ENCODE measurements around the gene RNPEP.
A peak's percentile ranks its signal among the peaks of the same experiment; 100 is the strongest.

Gene RNPEP

DNA sequence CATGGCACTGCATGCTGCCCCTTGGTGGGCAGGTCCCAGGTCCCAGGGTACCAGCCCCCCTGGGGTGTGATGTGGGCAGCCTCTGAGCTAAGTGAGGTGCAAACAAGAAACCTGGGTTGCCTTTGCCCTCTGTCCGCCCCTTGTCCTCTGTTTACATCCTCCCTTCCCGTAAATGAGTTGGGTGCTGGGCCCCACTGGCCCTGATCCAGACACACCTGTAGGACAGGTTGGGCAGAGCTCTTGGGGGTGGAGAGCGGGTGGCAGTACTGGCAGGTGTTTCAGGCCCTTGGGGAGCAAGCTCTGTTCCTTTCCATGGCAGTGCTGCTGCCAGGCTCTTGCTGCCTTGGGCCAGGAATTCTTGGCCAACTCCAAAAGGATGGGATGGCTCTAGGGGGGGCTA lies 63.8 kb downstream of the RNPEP start:
- no peak overlapping the region for H3K4me3 ChIP-seq (ENCODE audit: insufficient read depth in 1 of 2, low read depth in 1 of 2, low read length in 2 of 2)
- H3K9me3 ChIP-seq (ENCODE audit: control insufficient read depth, low read length): no peaks in the 10 kb centered on the region
- no peak overlapping the region for H3K23ac ChIP-seq (ENCODE audit: low read length in 2 of 2)
- no peak overlapping the region for H4K8ac ChIP-seq (ENCODE audit: low read length)
- peaks cover 0 to 12% of the 10 kb centered on the region in 2 experiments for H3K27me3 ChIP-seq (ENCODE audit: control insufficient read depth in 1 of 2, insufficient read depth in 1 of 2, low read length in 2 of 2)
- 90% methylated on average over 3 of the region's 3 CpGs for WGBS
- no peak overlapping the region for H3K18ac ChIP-seq (ENCODE audit: low read depth in 1 of 2, low read length in 2 of 2)
- no peak overlapping the region for H3K27ac ChIP-seq (ENCODE audit: low read length, poor library complexity, severe bottlenecking)
- no peak overlapping the region for H2BK5ac ChIP-seq (ENCODE audit: low read depth, low read length, poor library complexity, severe bottlenecking)
- H2BK120ac ChIP-seq (ENCODE audit: low read depth, low read length): no peak overlapping the region
- H3K4ac ChIP-seq (ENCODE audit: low read depth in 1 of 2, low read length in 2 of 2): no peak overlapping the region
- no peak overlapping the region for H3K9ac ChIP-seq (ENCODE audit: low read length)
- no peaks in the 10 kb centered on the region for H3K79me1 ChIP-seq (replicated peaks; ENCODE audit: low read length, poor library complexity, severe bottlenecking)
- H4K91ac ChIP-seq (ENCODE audit: low read length): no peak overlapping the region
- H2AK5ac ChIP-seq (ENCODE audit: low read length, severe bottlenecking): peak overlapping the region; percentile 34
- H3K4me2 ChIP-seq (ENCODE audit: low read length, poor library complexity, severe bottlenecking): no peak overlapping the region
- H3K4me1 ChIP-seq (ENCODE audit: control insufficient read depth, insufficient read depth, low read depth, low read length): peaks cover 7% of the 10 kb centered on the region
- no peak overlapping the region for H2BK15ac ChIP-seq (ENCODE audit: low read depth, poor library complexity, severe bottlenecking)
- no peak overlapping the region for H2BK12ac ChIP-seq (ENCODE audit: low read length in 2 of 2)
- no peaks in the 10 kb centered on the region for H3K36me3 ChIP-seq (ENCODE audit: control insufficient read depth in 1 of 2, insufficient read depth in 2 of 2, low read depth in 1 of 2, low read length in 2 of 2)
- no peak for DNase-seq
- H3K14ac ChIP-seq (ENCODE audit: low read length in 2 of 2): no peak overlapping the region
- no peak overlapping the region for H2AFZ ChIP-seq (ENCODE audit: low read depth, low read length)

DNA sequence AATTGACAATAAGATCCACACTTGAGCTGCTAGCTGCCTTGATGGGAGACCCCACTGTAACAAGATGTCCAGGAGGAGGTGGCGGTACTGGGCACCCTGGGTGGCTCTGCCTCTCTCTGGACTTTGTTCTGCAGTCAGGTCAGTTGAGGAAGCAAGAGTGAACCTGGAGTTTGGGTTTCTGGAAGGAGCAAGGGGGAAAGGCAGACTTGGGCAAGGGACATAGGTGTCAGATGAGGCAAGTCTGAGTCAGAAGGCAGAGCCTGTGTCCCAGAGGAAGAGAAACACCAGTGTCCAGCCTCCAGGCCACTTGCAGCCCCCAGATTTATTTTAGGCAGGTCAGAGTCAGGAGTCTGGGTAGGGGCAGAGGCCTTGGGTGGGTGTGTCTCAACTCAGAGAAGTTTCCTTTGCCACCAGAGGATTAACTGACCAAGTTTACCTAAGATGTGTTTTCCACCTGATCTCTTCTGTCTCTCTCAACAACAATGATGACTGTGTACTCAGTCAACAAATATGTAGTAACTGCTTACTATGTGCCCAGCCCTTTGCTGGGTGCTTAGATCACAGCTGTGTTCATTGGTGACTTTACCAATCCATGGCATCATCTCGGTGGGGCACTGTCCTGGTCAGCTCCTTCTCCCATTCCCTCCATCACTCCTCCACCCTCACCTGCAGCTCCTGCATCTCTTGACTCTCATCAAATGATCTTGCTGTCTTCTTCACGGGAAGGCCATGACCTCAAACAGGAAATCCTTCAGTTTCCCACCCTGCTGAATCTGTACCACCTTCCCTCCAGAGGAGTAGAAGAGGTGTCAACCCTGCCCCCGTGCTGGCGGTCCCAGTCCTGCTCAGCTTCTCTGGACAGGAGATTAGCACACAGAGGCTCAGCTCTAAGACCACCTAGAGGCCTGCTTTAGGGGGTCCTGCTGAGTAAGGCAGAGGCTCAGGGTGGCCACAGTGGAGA lies 64.6 kb downstream of the RNPEP start:
- H3K27ac ChIP-seq (ENCODE audit: low read length, poor library complexity, severe bottlenecking): no peak overlapping the region
- no peak overlapping the region for H3K4me2 ChIP-seq (ENCODE audit: low read length, poor library complexity, severe bottlenecking)
- H2BK5ac ChIP-seq (ENCODE audit: low read depth, low read length, poor library complexity, severe bottlenecking): no peak overlapping the region
- peaks cover 7% of the 10 kb centered on the region for H3K4me1 ChIP-seq (ENCODE audit: control insufficient read depth, insufficient read depth, low read depth, low read length)
- no peaks in the 10 kb centered on the region for H3K36me3 ChIP-seq (ENCODE audit: control insufficient read depth in 1 of 2, insufficient read depth in 2 of 2, low read depth in 1 of 2, low read length in 2 of 2)
- no peak overlapping the region for H2AFZ ChIP-seq (ENCODE audit: low read depth, low read length)
- no peaks in the 10 kb centered on the region for H3K79me1 ChIP-seq (replicated peaks; ENCODE audit: low read length, poor library complexity, severe bottlenecking)
- H3K9ac ChIP-seq (ENCODE audit: low read length): no peak overlapping the region
- peak overlapping the region; percentile 21 for H2BK15ac ChIP-seq (ENCODE audit: low read depth, poor library complexity, severe bottlenecking)
- H3K14ac ChIP-seq (ENCODE audit: low read length in 2 of 2): no peak overlapping the region
- no peak overlapping the region for H3K4ac ChIP-seq (ENCODE audit: low read depth in 1 of 2, low read length in 2 of 2)
- no peak overlapping the region for H3K4me3 ChIP-seq (ENCODE audit: insufficient read depth in 1 of 2, low read depth in 1 of 2, low read length in 2 of 2)
- no peak overlapping the region for H3K18ac ChIP-seq (ENCODE audit: low read depth in 1 of 2, low read length in 2 of 2)
- no peak overlapping the region for H2BK120ac ChIP-seq (ENCODE audit: low read depth, low read length)
- no peak overlapping the region for H4K8ac ChIP-seq (ENCODE audit: low read length)
- H3K23ac ChIP-seq (ENCODE audit: low read length in 2 of 2): peak overlapping the region in 1 of 2 experiments; percentile 50
- H3K27me3 ChIP-seq (ENCODE audit: control insufficient read depth in 1 of 2, insufficient read depth in 1 of 2, low read length in 2 of 2): peaks cover 0 to 12% of the 10 kb centered on the region in 2 experiments
- WGBS: 80% methylated on average over 5 of the region's 5 CpGs
- peak; percentile 26 for DNase-seq
- no peaks in the 10 kb centered on the region for H3K9me3 ChIP-seq (ENCODE audit: control insufficient read depth, low read length)
- peak overlapping the region; percentile 44 for H2AK5ac ChIP-seq (ENCODE audit: low read length, severe bottlenecking)
- H2BK12ac ChIP-seq (ENCODE audit: low read length in 2 of 2): no peak overlapping the region
- H4K91ac ChIP-seq (ENCODE audit: low read length): no peak overlapping the region

DNA sequence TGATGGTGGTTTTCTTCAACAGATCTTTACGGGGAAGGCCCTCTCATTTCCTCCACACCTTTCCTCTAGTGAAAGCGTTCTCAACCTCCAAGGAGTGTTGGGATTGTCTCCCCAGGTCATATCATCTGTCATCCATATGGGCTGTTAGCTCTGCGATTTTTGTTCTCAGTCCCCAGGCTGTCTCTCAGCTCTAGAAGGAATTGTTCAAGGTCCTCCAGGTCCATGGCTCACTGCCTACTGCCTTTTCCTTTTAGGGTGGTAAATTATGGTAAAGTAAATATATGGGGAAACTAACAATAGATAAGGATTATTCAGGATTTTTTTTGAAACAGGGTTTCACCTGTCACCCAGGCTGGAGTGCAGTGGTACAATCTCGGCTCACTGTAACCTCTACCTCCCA lies 65.5 kb downstream of the RNPEP start:
- Histone ChIP-seq H3K79me1 (replicated peaks; ENCODE audit: low read length, poor library complexity, severe bottlenecking) (no peaks in the 10 kb centered on the region), H3K4me3 (ENCODE audit: insufficient read depth in 1 of 2, low read depth in 1 of 2, low read length in 2 of 2) (no peak overlapping the region), H4K91ac (ENCODE audit: low read length) (no peak overlapping the region), H3K4me1 (ENCODE audit: control insufficient read depth, insufficient read depth, low read depth, low read length) (peaks cover 2% of the 10 kb centered on the region), H2AFZ (ENCODE audit: low read depth, low read length) (no peak overlapping the region), H3K36me3 (ENCODE audit: control insufficient read depth in 1 of 2, insufficient read depth in 2 of 2, low read depth in 1 of 2, low read length in 2 of 2) (no peaks in the 10 kb centered on the region), H3K4ac (ENCODE audit: low read depth in 1 of 2, low read length in 2 of 2) (no peak overlapping the region), H3K4me2 (ENCODE audit: low read length, poor library complexity, severe bottlenecking) (no peak overlapping the region), H3K18ac (ENCODE audit: low read depth in 1 of 2, low read length in 2 of 2) (no peak overlapping the region), H3K9ac (ENCODE audit: low read length) (no peak overlapping the region), H2AK5ac (ENCODE audit: low read length, severe bottlenecking) (no peak overlapping the region), H3K27ac (ENCODE audit: low read length, poor library complexity, severe bottlenecking) (no peak overlapping the region), H3K9me3 (ENCODE audit: control insufficient read depth, low read length) (no peaks in the 10 kb centered on the region), H3K27me3 (ENCODE audit: control insufficient read depth in 1 of 2, insufficient read depth in 1 of 2, low read length in 2 of 2) (peaks cover 0 to 12% of the 10 kb centered on the region in 2 experiments), H4K8ac (ENCODE audit: low read length) (no peak overlapping the region), H3K14ac (ENCODE audit: low read length in 2 of 2) (no peak overlapping the region), H3K23ac (ENCODE audit: low read length in 2 of 2) (no peak overlapping the region), H2BK12ac (ENCODE audit: low read length in 2 of 2) (no peak overlapping the region), H2BK120ac (ENCODE audit: low read depth, low read length) (no peak overlapping the region), H2BK15ac (ENCODE audit: low read depth, poor library complexity, severe bottlenecking) (no peak overlapping the region), H2BK5ac (ENCODE audit: low read depth, low read length, poor library complexity, severe bottlenecking) (no peak overlapping the region)
- WGBS: 86% methylated on average over 4 of the region's 4 CpGs
- DNase-seq: no peak

DNA sequence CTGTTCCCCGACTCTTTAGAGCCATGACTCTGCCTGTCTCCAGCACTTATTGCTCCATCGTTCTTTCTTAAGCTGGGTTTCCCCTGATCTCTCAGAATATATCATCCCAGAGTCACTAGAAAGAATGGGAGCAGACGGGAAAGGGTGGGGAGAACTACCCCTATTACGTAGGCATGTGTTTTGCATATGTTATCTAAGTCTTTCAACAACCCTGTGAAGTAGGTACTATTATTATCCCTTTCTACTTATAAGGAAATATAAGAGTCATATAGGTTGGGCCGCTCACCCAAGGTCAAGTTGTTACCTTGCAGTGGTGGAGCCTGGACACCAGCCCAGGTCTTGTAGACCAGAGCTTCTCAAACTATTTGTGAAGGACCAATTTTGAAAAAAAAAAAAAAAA lies 66.7 kb downstream of the RNPEP start:
- Histone ChIP-seq H4K8ac (ENCODE audit: low read length) (no peak overlapping the region), H3K79me1 (replicated peaks; ENCODE audit: low read length, poor library complexity, severe bottlenecking) (no peaks in the 10 kb centered on the region), H3K14ac (ENCODE audit: low read length in 2 of 2) (no peak overlapping the region), H3K4ac (ENCODE audit: low read depth in 1 of 2, low read length in 2 of 2) (no peak overlapping the region), H4K91ac (ENCODE audit: low read length) (no peak overlapping the region), H3K27ac (ENCODE audit: low read length, poor library complexity, severe bottlenecking) (no peak overlapping the region), H2BK12ac (ENCODE audit: low read length in 2 of 2) (no peak overlapping the region), H3K9ac (ENCODE audit: low read length) (no peak overlapping the region), H2BK15ac (ENCODE audit: low read depth, poor library complexity, severe bottlenecking) (no peak overlapping the region), H3K36me3 (ENCODE audit: control insufficient read depth in 1 of 2, insufficient read depth in 2 of 2, low read depth in 1 of 2, low read length in 2 of 2) (no peaks in the 10 kb centered on the region), H3K27me3 (ENCODE audit: control insufficient read depth in 1 of 2, insufficient read depth in 1 of 2, low read length in 2 of 2) (peaks cover 0 to 12% of the 10 kb centered on the region in 2 experiments), H2AK5ac (ENCODE audit: low read length, severe bottlenecking) (no peak overlapping the region), H3K4me3 (ENCODE audit: insufficient read depth in 1 of 2, low read depth in 1 of 2, low read length in 2 of 2) (no peak overlapping the region), H3K4me1 (ENCODE audit: control insufficient read depth, insufficient read depth, low read depth, low read length) (no peaks in the 10 kb centered on the region), H2BK5ac (ENCODE audit: low read depth, low read length, poor library complexity, severe bottlenecking) (no peak overlapping the region), H3K9me3 (ENCODE audit: control insufficient read depth, low read length) (no peaks in the 10 kb centered on the region), H2AFZ (ENCODE audit: low read depth, low read length) (no peak overlapping the region), H3K18ac (ENCODE audit: low read depth in 1 of 2, low read length in 2 of 2) (no peak overlapping the region), H2BK120ac (ENCODE audit: low read depth, low read length) (no peak overlapping the region), H3K4me2 (ENCODE audit: low read length, poor library complexity, severe bottlenecking) (no peak overlapping the region), H3K23ac (ENCODE audit: low read length in 2 of 2) (no peak overlapping the region)
- WGBS: 89% methylated on average over 2 of the region's 5 CpGs
- DNase-seq: no peak

Data from mesenchymal stem cell (in vitro differentiated cells and primary cell).